NCI-H82 treated with DMSO at 0.1 percent for 48 hours (cell line): ENCODE data around the gene SOS2.
"Not testable (repeated sequence)": the region's sequence is repeated elsewhere in the genome, so short reads cannot be mapped to it uniquely, and the experiment has no call there.

ENCODE experiments used
- DNase-seq: peaks from one replicate; lab custom pipeline; 2025; ENCODE audit not compliant: unreplicated experiment; lab: John Stamatoyannopoulos, UW

Gene SOS2

DNA sequence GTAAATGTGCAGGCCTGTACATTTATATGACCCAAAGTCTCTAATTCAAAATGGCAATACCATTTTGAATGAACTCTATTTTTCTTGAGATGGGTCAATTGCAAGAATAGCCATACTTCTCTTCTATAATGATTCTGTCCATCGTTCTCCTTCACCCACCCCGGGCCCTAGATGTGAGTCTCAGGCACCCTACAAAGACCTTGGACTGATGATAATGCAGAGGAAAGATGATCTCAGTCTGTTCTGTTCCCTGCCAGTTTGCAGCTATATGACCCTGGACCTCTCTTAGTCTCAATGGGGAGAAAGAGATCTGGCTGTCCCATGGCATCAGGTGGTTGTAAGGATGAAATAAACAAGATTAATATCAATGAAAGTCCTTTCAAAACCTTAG lies 145.1 kb downstream of the SOS2 start:
- no peak for DNase-seq

DNA sequence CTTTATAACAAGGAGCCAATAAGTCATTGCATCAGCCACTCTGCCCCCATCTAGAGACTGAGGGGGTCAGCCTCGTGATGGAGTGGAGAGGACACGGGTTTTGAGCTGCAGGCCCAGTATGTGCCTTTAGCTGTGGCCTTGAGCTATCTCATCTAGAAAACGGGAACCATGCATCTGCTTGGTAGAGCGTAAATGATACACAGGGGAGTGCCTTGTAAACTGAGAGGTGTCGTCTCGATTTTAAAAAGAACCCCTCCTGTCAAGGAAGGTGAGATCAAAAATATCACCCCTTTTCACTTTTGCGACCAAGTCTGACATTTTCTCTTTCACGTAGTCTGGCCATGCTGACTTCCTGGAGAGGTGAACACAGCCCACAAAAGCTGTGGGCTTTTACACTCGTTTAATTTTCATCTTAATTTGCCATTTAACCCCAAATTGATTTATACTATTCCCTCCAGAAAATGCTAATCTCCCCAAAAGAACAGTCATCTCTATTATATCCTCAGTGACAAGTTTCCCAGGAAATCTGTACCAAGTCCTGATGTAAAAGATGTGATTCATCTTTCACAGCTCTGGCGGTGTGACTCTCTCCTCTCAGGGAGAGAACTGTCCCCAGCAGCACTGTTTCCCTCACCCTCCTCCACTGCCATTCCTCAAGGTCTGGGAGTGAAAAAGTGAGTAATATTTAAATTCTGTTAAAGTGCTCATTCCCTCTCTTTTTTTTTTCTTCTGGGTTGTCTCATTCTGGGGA lies 145.6 kb downstream of the SOS2 start:
- DNase-seq, result no peak

DNA sequence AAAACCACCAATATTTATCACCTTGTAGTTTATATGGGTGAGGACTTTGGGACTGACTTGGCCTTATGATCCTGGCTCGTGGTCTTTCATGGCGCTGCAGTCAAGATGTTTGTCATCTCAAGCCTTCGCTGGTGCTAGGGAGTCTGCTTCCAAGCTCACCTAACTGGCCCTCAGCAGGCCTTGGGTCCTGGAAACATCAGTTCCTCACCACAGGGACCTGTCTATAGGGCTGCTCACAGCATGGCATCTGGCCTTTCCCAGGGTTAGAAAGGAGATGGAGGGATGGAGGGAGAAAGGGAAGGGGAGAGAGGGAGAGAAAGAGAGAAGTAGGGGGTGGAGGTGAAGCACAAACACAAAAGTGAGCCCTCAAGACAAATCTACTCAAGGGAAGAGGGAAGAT lies 146.7 kb downstream of the SOS2 start:
- no peak for DNase-seq

DNA sequence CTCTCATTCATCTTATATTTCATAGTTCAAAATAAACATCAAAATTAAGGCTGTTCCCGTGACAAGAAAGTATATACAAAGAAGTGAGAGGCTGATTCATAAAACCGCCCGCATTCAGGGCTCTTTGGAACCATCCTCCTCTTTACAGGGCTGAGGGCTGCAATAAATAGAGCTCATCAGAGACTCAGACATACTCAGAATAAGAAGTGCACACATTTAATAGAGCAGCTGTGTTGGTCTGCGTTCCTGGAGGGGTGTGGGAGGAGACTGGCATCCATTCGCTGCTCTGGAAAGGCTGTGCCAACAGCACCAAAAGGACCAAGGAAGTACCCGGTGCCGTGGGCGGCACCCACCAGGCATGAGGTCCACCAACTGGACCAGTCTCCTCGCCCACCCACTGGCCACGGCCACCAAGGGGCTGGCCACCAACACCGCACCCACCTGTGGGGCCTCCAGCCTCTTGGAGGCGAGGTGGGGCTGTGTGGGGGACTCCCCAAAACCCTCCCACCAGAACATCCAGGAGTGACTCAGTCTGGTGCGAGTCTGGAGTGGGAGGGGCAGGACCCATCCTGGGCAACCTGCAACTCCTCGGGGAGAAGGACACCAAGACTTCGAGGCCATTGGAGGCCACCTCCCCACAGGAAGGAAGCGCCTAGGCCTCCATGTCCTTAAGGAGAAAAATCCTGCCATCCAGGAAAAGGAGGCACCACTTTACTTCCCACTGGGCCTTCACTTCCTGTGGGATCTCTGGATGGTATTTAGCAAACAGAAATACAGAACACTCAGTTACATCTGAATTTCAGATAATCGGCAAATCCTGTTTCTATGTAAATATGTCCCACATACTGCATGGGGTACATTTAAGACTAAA lies 147.7 kb downstream of the SOS2 start:
- DNase-seq, result no peak

DNA sequence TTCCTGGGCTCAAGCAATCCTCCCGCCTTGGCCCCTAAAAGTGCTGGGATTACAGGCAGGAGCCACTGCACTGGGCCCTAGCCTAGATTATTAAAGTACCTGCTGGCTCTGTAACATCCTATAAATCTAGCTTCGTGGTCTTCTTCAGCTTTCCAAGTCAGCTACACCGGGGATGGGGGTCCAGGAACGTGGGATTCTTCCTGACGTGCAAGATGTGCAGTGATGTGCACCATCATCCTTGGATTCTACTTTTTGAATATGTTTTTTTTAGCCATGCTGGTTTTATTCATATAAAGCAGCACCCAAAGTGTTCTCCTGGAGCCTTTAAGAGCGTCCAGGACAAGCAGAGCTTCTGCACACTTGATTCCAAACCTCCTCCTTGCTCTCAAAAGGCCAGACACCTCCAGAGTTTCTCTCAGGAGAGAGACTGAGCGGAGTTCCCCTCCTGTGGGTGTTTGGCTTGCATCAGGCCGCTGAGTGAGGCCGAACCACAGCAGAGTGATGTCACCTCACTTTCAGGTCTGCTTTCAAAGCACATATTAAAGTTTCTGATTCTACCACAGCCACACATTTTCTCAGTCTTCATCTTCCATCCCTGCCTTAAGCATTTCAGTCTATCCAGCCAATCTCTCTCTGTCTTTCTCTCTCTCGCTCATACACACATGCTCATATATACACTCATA lies 148.5 kb downstream of the SOS2 start:
- DNase-seq, result no peak

DNA sequence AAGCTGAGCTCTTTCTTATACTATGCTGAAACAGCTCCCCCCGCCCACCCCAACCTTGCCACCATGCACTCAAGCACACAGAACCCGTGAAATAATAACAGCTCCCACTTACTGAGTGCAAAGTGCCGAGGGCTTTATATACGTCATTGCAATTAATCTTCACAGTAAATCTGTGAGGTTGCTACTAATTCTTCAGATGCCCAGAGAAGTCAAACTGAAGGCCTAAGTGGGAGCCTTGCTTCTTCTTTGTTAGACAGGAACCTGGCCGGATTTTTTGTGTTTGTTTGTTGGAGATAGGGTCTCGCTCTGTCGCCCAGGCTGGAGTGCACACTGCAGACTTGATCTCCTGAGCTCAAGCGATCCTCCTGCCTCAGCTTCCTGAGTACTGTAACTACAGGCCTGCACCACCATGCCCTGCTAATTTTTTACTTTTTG lies 149.1 kb downstream of the SOS2 start:
- DNase-seq, result no peak

DNA sequence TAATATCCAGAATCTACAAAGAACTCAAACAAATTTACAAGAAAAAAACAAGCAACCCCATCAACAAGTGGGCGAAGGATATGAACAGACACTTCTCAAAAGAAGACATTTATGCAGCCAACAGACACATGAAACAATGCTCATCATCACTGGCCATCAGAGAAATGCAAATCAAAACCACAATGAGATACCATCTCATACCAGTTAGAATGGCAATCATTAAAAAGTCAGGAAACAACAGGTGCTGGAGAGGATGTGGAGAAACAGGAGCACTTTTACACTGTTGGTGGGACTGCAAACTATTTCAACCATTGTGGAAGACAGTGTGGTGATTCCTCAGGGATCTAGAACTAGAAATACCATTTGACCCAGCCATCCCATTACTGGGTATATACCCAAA lies 152.3 kb downstream of the SOS2 start:
- not testable (repeated sequence) for DNase-seq

- not testable (repeated sequence) for DNase-seq
Measured at GRCh38 chr14:50073663-50074062, 157.7 kb downstream of the SOS2 start.

DNA sequence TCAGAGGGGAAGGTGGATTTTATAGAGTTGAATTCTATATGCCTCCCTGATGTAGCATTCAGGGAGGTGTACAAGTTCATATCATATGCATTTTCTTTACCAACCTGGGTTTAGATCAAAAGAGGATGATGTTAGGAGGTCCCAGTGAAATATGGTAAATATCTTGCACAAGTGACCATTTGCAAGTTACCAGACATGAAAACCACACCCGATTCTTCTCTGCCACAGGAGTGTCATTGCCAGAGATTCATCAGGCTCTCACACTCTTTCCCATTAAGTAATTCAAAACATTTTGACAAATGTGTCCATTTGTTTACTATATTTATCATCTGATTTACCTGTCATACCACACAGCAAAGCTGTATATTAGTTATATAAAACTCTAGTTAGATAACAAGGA lies 159.0 kb downstream of the SOS2 start:
- no peak for DNase-seq

DNA sequence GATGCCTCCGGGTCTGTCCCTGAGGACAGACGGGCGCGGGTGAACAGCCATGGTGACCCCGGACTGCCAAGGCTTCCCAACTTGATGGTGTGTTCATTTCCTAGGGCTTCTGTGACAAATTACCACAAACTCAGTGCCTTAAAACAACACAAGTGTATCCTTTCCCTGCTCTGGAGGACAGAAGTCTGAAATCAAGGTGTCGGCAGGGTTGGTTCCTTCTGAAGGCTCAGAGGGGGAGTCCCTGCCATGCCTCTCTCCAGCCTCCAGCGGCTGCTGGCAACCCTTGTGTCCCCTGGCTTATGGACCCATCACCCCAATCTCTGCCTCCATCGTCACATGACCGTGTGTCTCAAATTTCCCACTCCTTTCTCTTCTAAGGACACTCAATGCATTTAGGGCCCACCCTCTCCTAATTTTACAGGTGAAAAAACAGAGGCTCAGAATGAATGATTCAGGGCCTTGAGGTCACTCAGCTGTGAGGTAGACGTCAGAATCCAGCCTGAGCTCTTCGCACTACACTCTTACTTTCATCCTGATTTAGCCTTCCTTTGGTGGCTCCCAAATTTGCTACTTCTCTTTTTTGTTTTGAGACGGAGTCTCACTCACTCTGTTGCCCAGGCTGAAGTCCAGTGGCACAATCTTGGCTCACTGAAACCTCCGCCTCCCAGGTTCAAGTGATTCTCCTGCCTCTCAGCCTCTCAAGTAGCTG lies 160.4 kb downstream of the SOS2 start:
- no peak for DNase-seq

GRCh38 chr14:50070230-50070629 lies 161.1 kb downstream of the SOS2 start:
- no peak for DNase-seq

DNA sequence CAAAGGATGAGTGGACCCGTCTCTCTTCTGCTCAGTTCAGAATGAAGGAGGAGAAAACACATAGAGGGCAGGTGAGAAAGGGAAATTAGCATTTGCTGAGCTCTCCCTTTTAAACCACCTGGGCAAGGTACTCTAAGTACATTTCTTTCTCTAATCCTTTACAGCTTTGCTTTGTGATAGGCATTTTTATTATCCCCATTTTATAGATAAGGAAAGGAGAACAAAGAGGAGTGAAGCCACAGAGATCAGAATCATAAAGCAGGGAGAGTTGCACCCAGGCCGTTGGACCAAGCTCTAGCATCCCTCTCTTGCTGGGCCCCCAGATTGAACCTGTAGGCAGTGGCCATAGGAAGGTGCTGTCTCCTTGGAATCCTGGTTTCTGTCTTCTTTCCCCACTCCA lies 162.1 kb downstream of the SOS2 start:
- DNase-seq, result no peak

DNA sequence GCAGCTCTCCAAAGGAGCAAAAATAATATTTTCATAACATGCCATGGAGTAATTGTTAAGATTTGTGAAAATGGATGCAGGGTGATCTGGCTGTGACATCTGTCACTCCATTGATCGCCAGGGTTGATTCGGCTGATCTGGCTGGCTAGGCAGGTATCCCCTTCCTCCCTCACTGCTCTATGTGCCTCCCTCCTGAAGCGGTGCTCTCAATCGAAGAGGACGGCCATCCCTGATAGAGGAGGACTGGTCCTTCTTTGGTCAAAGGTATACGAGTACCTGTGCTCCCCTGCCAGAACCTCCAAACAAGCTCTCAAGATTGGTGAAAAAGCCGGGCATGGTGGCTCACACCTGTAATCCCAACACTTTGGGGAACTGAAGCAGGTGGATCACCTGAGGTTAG lies 162.9 kb downstream of the SOS2 start:
- no peak for DNase-seq

DNA sequence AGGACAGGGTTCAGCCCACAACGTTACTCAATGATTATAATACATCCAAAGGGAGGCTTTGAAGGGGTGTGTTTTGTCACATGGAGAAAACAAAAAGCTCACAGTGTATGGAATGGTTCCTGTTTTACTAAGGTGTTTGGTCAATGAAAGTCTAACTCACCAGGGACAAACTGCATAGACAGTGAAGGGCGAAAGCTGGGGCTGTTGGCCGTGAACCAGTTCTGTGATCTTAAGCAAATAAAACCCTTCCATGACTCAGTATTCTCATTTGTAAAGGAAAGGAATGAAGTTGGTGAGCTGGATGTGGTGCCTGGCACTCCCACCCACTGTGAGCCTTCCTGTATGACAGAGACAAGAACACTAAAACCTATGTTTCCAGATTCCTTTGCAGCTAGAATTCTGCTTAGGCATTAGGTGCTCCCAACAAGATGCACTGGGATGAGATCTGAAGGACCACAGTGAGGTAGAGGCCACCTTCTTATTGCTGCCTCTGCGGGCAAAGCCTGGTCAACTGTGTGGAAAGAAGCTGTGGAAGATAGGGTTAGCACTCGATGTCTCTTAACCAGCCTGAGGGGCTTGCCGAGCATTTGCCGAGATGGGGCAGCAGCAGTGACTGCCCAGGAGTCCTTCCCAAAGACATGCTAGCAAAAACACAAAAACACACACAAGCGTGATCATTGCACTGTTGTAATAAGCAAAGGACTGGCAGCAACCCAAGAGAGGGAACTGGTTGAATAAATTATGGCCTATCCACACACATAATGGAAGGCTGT lies 163.5 kb downstream of the SOS2 start:
- DNase-seq, result no peak
